A549 (cell line): ENCODE measurements around the gene CITED4. TPM values are rescaled to one million over a fixed set of nuclear protein-coding genes. Genes with fewer than 3 reads are reported as not detected.

ENCODE experiments used
- ATAC-seq, 2 experiments: fragments of 200-7000 bp in 1 of 2; fragments of >200 bp in 1 of 2; cut with Nextera tagmentation in 1 of 2; cut with Tn5 transposase in 1 of 2; 3 replicates each; pipeline versions ENCODE4 v1.8.0 to v1.9.1; 2018 to 2020; ENCODE audit warnings: mild to moderate bottlenecking in 1 of 2, moderate library complexity in 1 of 2
- CTCF ChIA-PET: fragments of 300-600 bp; sonication (Branson Sonifier 250); formaldehyde crosslinking; extraction: SDS; loops from one replicate; lab custom pipeline; 2021; ENCODE audit warnings: antibody characterized with exemption, inconsistent platforms; lab: Yijun Ruan, JAX
- POLR2A ChIA-PET: fragments of 350-600 bp; formaldehyde crosslinking; extraction: SDS; loops from one replicate; lab custom pipeline; 2021; ENCODE audit warnings: antibody characterized with exemption, inconsistent platforms; lab: Yijun Ruan, JAX
- DNase-seq, 2 experiments: peaks; one replicate each; pipeline versions ENCODE4 v3.0.0 to v3.0.0-alpha.2; 2011 to 2016; ENCODE audit warnings: low read depth in 1 of 2, low spot score in 1 of 2
- FAIRE-seq: peaks from 2 replicates; lab custom pipeline; 2011; peaks lifted over from hg19 to GRCh38; lab: Jason Lieb, UNC
- H3K27ac ChIP-seq, 2 experiments: fragments of >200 bp; sonication (Bioruptor Twin); formaldehyde crosslinking; 3 replicates each; pipeline ENCODE4 v1.5.1; 2016 to 2017
- H3K4me1 ChIP-seq: fragments of >200 bp; sonication (Bioruptor Twin); formaldehyde crosslinking; 3 replicates; pipeline ENCODE4 v1.6.1; 2016
- H3K4me2 ChIP-seq: fragments of >200 bp; sonication (Bioruptor Twin); formaldehyde crosslinking; 3 replicates; pipeline ENCODE4 v1.6.1; 2016
- H3K4me3 ChIP-seq: fragments of >200 bp; sonication (Bioruptor Twin); formaldehyde crosslinking; 3 replicates; pipeline ENCODE4 v1.5.1; 2016
- H3K9me3 ChIP-seq: fragments of >200 bp; sonication (Bioruptor Twin); formaldehyde crosslinking; 3 replicates; pipeline ENCODE4 v1.6.1; 2016
- ATOH8 ChIP-seq: fragments of 250-450 bp; sonication (Bioruptor Pico); IDR thresholded peaks from 2 replicates; pipeline ENCODE4 v1.5.0; 2020; ENCODE audit warnings: low read depth, mild to moderate bottlenecking, moderate library complexity
- BCL3 ChIP-seq: fragments of >200 bp; sonication (Bioruptor Twin); formaldehyde crosslinking; IDR thresholded peaks from 3 replicates; pipeline ENCODE4 v1.6.1; 2016
- CBX2 ChIP-seq: fragments of 200-600 bp; sonication (generic); IDR thresholded peaks from 2 replicates; pipeline ENCODE4 v1.6.1; 2016; ENCODE audit warnings: low read depth, mild to moderate bottlenecking, borderline replicate concordance
- CBX8 ChIP-seq: fragments of 200-600 bp; sonication (generic); IDR thresholded peaks from 2 replicates; pipeline ENCODE4 v1.6.1; 2016
- CEBPB ChIP-seq, 2 experiments: fragments of >200 bp in 1 of 2; sonication (Bioruptor Twin) in 1 of 2; formaldehyde crosslinking in 1 of 2; IDR thresholded peaks; 2 replicates each; pipeline ENCODE4 v1.6.1; 2012 to 2016
- CHD2 ChIP-seq: fragments of 150-350 bp; IDR thresholded peaks from 2 replicates; pipeline ENCODE4 v1.6.1; 2014; ENCODE audit warnings: low read length; ENCODE audit not compliant: partially characterized antibody
- ELK1 ChIP-seq: fragments of 150-350 bp; IDR thresholded peaks from 2 replicates; pipeline ENCODE4 v1.6.1; 2014; ENCODE audit warnings: low read depth, mild to moderate bottlenecking, low read length
- EP300 ChIP-seq, 2 experiments: fragments of >200 bp; sonication (Bioruptor Twin); formaldehyde crosslinking; IDR thresholded peaks; 2 replicates in 1 of 2; 3 replicates in 1 of 2; pipeline ENCODE4 v1.6.1; 2016 to 2017
- FOSL2 ChIP-seq, 2 experiments: fragments of 450-650 bp in 1 of 2; fragments of >200 bp in 1 of 2; sonication (Bioruptor Twin) in 1 of 2; formaldehyde crosslinking; IDR thresholded peaks; 2 replicates each; pipeline versions ENCODE4 v1.5.0 to v1.6.1; 2016 to 2020; ENCODE audit warnings: mild to moderate bottlenecking in 1 of 2, moderate library complexity in 1 of 2
- GATA3 ChIP-seq: IDR thresholded peaks from 2 replicates; pipeline ENCODE4 v1.6.1; 2012; ENCODE audit warnings: borderline replicate concordance
- HEYL ChIP-seq: fragments of 250-450 bp; sonication (Bioruptor Pico); IDR thresholded peaks from 2 replicates; pipeline ENCODE4 v1.8.0; 2021; ENCODE audit warnings: mild to moderate bottlenecking, moderate library complexity
- HMGXB4 ChIP-seq: fragments of 250-450 bp; sonication (Bioruptor Pico); IDR thresholded peaks from 2 replicates; pipeline ENCODE4 v1.5.0; 2021; ENCODE audit warnings: mild to moderate bottlenecking, moderate library complexity, borderline replicate concordance
- HOXB13 ChIP-seq: fragments of 250-450 bp; sonication (Bioruptor Pico); IDR thresholded peaks from 2 replicates; pipeline ENCODE4 v1.5.0; 2020; ENCODE audit warnings: low read depth, mild to moderate bottlenecking, moderate library complexity
- HOXB5 ChIP-seq: fragments of 250-450 bp; sonication (Bioruptor Pico); IDR thresholded peaks from 2 replicates; pipeline ENCODE4 v1.5.0; 2020; ENCODE audit warnings: mild to moderate bottlenecking, moderate library complexity
- JUNB ChIP-seq: fragments of >200 bp; sonication (Bioruptor Twin); formaldehyde crosslinking; IDR thresholded peaks from 2 replicates; pipeline ENCODE4 v1.6.1; 2016
- KDM1A ChIP-seq: fragments of 200-600 bp; sonication (generic); IDR thresholded peaks from 2 replicates; pipeline ENCODE4 v1.6.1; 2016; ENCODE audit warnings: low read depth, mild to moderate bottlenecking
- MAFK ChIP-seq: fragments of 450-650 bp; IDR thresholded peaks from 2 replicates; pipeline ENCODE4 v1.6.1; 2014; ENCODE audit not compliant: partially characterized antibody
- NFE2L2 ChIP-seq: fragments of 150-350 bp; conservative IDR thresholded peaks from 2 replicates; pipeline ENCODE4 v1.6.1; 2014; ENCODE audit warnings: low read length
- PHF8 ChIP-seq: fragments of 200-600 bp; sonication (generic); IDR thresholded peaks from 2 replicates; pipeline ENCODE4 v1.6.1; 2016; ENCODE audit warnings: low read depth, mild to moderate bottlenecking, antibody characterized with exemption, moderate library complexity, borderline replicate concordance
- RAD21 ChIP-seq, 2 experiments: fragments of >200 bp in 1 of 2; sonication (Bioruptor Twin) in 1 of 2; formaldehyde crosslinking in 1 of 2; IDR thresholded peaks in 1 of 2; conservative IDR thresholded peaks in 1 of 2; 2 replicates in 1 of 2; 3 replicates in 1 of 2; pipeline ENCODE4 v1.6.1; 2012 to 2018; ENCODE audit warnings: inconsistent platforms in 1 of 2
- RARB ChIP-seq: fragments of 250-450 bp; sonication (Bioruptor Pico); IDR thresholded peaks from 2 replicates; pipeline ENCODE4 v1.8.0; 2021; ENCODE audit warnings: mild to moderate bottlenecking, moderate library complexity
- RFX5 ChIP-seq: fragments of 450-650 bp; IDR thresholded peaks from 2 replicates; pipeline ENCODE4 v1.7.1; 2014; ENCODE audit warnings: antibody characterized with exemption, mild to moderate bottlenecking, moderate library complexity
- SMC3 ChIP-seq: fragments of >200 bp; sonication (Bioruptor Twin); formaldehyde crosslinking; IDR thresholded peaks from 3 replicates; pipeline ENCODE4 v1.6.1; 2018; ENCODE audit warnings: inconsistent platforms
- TFCP2L1 ChIP-seq: fragments of 250-450 bp; sonication (Bioruptor Pico); IDR thresholded peaks from 2 replicates; pipeline ENCODE4 v1.5.0; 2021; ENCODE audit warnings: mild to moderate bottlenecking
- ZC3H11A ChIP-seq: fragments of 450-650 bp; IDR thresholded peaks from 2 replicates; pipeline ENCODE4 v1.6.1; 2014; ENCODE audit warnings: antibody characterized with exemption, mild to moderate bottlenecking
- ZNF302 ChIP-seq: fragments of 250-450 bp; sonication (Bioruptor Pico); IDR thresholded peaks from 2 replicates; pipeline ENCODE4 v1.9.0; 2021; ENCODE audit warnings: inconsistent platforms, mild to moderate bottlenecking, moderate library complexity
- ZSCAN20 ChIP-seq: fragments of 250-450 bp; sonication (Bioruptor Pico); IDR thresholded peaks from 2 replicates; pipeline ENCODE4 v1.8.0; 2022; ENCODE audit warnings: mild to moderate bottlenecking, moderate library complexity
- WGBS: methylation state at CpG from one replicate; pipeline ENCODE4 v1.1.6; 2017; ENCODE audit errors: missing lambda C conversion rate; 5-methylcytosine and 5-hydroxymethylcytosine counted together
- polyA plus RNA-seq, 4 experiments: library from polyadenylated mRNA; depleted of rRNA in 3 of 4; stranded (reverse); fragments of >200 nt; fragmentation: RNase III in 1 of 4; extraction: RNeasy Plus Mini Kit Qiagen cat#74134 plus additional on column Dnase treatment in 1 of 4; gene quantifications; 2 replicates in 3 of 4; 3 replicates in 1 of 4; pipeline ENCODE4 v1.2.3, GENCODE V29; 2011 to 2017
- TF ChIP-seq, protein P1 (sequence below): fragments of >200 bp; sonication (Bioruptor Twin); formaldehyde crosslinking; IDR thresholded peaks from 2 replicates; pipeline ENCODE4 v1.6.1; 2016

Gene CITED4
- polyA plus RNA-seq, 2 of the 4 experiments (the other 2 are of a cell fraction), result 7.1 to 32.2 TPM

DNA sequence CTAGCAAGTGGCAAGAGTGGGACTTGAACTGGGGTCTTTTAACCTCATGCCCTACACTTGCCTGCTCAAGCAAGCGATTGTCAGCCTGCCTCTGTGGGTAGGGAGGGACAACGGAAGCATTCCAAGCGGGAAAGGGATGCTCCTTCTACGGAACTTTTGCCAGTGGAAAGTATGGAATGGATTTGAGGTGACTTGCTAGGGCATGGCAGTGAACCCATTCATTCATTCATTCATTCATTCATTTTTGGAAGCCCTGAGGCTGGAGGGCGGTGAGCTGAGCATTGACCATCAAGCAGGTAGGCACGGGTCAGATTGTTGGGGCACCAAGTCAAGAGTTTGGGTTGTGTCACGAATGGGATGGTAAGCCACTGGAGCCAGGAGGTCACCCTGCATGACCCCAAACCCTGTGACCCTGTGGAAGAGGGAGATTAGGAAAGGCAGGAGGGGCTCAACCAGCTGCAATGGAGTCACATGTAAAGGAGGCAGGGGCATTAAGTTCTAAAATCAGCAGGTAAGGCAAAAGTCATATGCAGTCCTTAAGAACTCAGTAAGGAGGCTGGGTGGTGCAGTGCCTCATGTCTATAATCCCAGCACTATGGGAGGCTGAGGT is 11.8 kb upstream of the CITED4 start:
- no peak for DNase-seq
- ATAC-seq, result no peak
- peaks cover 19% of the 10 kb centered on the region; the same call in 2 of the 3 replicates for H3K9me3 ChIP-seq
- WGBS, result 94% methylated on average over 7 of the region's 7 CpGs
- no peak overlapping the region for H3K4me2 ChIP-seq
- ChIA-PET CTCF (interaction anchor here (1.1 to 22.4 kb wide), 2 partner anchors 21 to 71 kb away, joined by 4 to 602 read pairs; no protein-coding TSS in a partner anchor), POLR2A (interaction anchor here (0.7 kb wide), 1 partner anchor 10 kb away, joined by 6 read pairs; no protein-coding TSS in a partner anchor)
- TF ChIP-seq HOXB13 (CRISPR knock-in tag), result no peak
- TF ChIP-seq ZSCAN20 (CRISPR knock-in tag), result no peak
- TF ChIP-seq CHD2, result no peak
- no peak for TF ChIP-seq HEYL (CRISPR knock-in tag)
- TF ChIP-seq HMGXB4, result no peak
- no peak for TF ChIP-seq MAFK
- no peak for TF ChIP-seq RFX5
- no peak for TF ChIP-seq RARB (CRISPR knock-in tag)
- no peak for TF ChIP-seq ZC3H11A
- TF ChIP-seq HOXB5 (CRISPR knock-in tag), result no peak
- no peak for TF ChIP-seq ZNF302
- TF ChIP-seq KDM1A, result no peak
- no peak for TF ChIP-seq ELK1
- no peak for TF ChIP-seq BCL3
- TF ChIP-seq, protein P1, sequence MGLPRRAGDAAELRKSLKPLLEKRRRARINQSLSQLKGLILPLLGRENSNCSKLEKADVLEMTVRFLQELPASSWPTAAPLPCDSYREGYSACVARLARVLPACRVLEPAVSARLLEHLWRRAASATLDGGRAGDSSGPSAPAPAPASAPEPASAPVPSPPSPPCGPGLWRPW, result no peak
- no peak for TF ChIP-seq EP300 (IDR thresholded peaks at IDR 0.05)
- peak overlapping the region; percentile 86 to 95 for H3K27ac ChIP-seq
- peaks cover 49% of the 10 kb centered on the region for H3K4me1 ChIP-seq
- H3K4me3 ChIP-seq, result no peak overlapping the region
- no peak for FAIRE-seq

- Histone ChIP-seq H3K27ac (peak overlapping the region; percentile 86 to 95; a peak in 5 of 6 replicates), H3K9me3 (peaks cover 19% of the 10 kb centered on the region; the same call in 2 of the 3 replicates), H3K4me1 (peaks cover 51% of the 10 kb centered on the region), H3K4me2 (no peak overlapping the region), H3K4me3 (no peak overlapping the region)
- DNase-seq, result no peak
- ChIA-PET POLR2A (no interaction called here), CTCF (interaction anchor here (1.2 to 22.4 kb wide), 2 partner anchors 10 to 73 kb away, joined by 5 to 602 read pairs; partner anchors contain the start of gene CITED4)
- ATAC-seq, result no peak
- WGBS, result 94% methylated on average over 3 of the region's 3 CpGs
- no peak for FAIRE-seq
- TF ChIP-seq CHD2 (no peak), SMC3 (no peak), PHF8 (no peak), HOXB5 (CRISPR knock-in tag) (no peak), CEBPB (IDR thresholded peaks at IDR 0.05) (no peak), KDM1A (no peak), RAD21 (conservative IDR thresholded peaks at IDR 0.05 in 1 of 2, IDR thresholded peaks at IDR 0.05 in 1 of 2) (no peak), FOSL2 (IDR thresholded peaks at IDR 0.05) (no peak), FOSL2 (CRISPR knock-in tag; IDR thresholded peaks at IDR 0.05) (no peak), NFE2L2 (no peak), TFCP2L1 (no peak), BCL3 (no peak), ELK1 (no peak), CBX2 (no peak), ATOH8 (no peak), CBX8 (no peak), JUNB (no peak), GATA3 (no peak)
These were observed 10.1 kb upstream of the CITED4 start for GRCh38 chr1:40872276-40872675.
